Inflammatory macrophage treated with lipopolysaccharide for 4 hours (primary cell): Measurements from ENCODE around the gene SLC9A3.

ENCODE experiments used
- DNase-seq: peaks from one replicate; pipeline ENCODE4 v3.0.0-alpha.2; 2020

SLC9A3 gene

GRCh38 chr5:438481-438981, 85.7 kb downstream of the SLC9A3 start:
- DNase-seq: no peak

GRCh38 chr5:437281-437771, 86.9 kb downstream of the SLC9A3 start:
- no peak for DNase-seq

- no peak for DNase-seq
Observed at GRCh38 chr5:436641-436975, 87.6 kb downstream of the SLC9A3 start.

- DNase-seq: no peak
Observed at GRCh38 chr5:435961-436640, 88.1 kb downstream of the SLC9A3 start.

- no peak for DNase-seq
Observed at GRCh38 chr5:435156-435790, 89.0 kb downstream of the SLC9A3 start.

GRCh38 chr5:434443-435146, 89.7 kb downstream of the SLC9A3 start:
- DNase-seq: no peak

GRCh38 chr5:433836-434235, 90.4 kb downstream of the SLC9A3 start:
- no peak for DNase-seq

- no peak for DNase-seq
Observed at GRCh38 chr5:432928-433791, 91.1 kb downstream of the SLC9A3 start.

- no peak for DNase-seq
Observed at GRCh38 chr5:432201-432927, 91.9 kb downstream of the SLC9A3 start.

GRCh38 chr5:431711-432050, 92.6 kb downstream of the SLC9A3 start:
- DNase-seq: no peak

- DNase-seq: peak; percentile 35
Observed at GRCh38 chr5:431001-431710, 93.1 kb downstream of the SLC9A3 start.

- DNase-seq: no peak
Observed at GRCh38 chr5:430214-430925, 93.9 kb downstream of the SLC9A3 start.

GRCh38 chr5:429453-430188, 94.6 kb downstream of the SLC9A3 start:
- DNase-seq: no peak

GRCh38 chr5:428754-429452, 95.3 kb downstream of the SLC9A3 start:
- DNase-seq: no peak

- no peak for DNase-seq
Observed at GRCh38 chr5:428219-428618, 96.0 kb downstream of the SLC9A3 start.

GRCh38 chr5:427415-428087, 96.7 kb downstream of the SLC9A3 start:
- no peak for DNase-seq

- no peak for DNase-seq
Observed at GRCh38 chr5:426392-426976, 97.8 kb downstream of the SLC9A3 start.

GRCh38 chr5:425714-426113, 98.5 kb downstream of the SLC9A3 start:
- DNase-seq: peak; percentile 19
